ENCODE results near the gene TPGS2.

The TPGS2 gene

GRCh38 chr18:36776650-36777049 is 52.2 kb downstream of the TPGS2 start:
- no peak for ATAC-seq
- TF ChIP-seq TSHZ2 (CRISPR knock-in tag; IDR thresholded peaks at IDR 0.05) = no peak
- no peak for TF ChIP-seq ZC3H10 (CRISPR knock-in tag; IDR thresholded peaks at IDR 0.05)
- no peak for TF ChIP-seq RARB (CRISPR knock-in tag; IDR thresholded peaks at IDR 0.05)
- TF ChIP-seq ZNF8 (CRISPR knock-in tag; IDR thresholded peaks at IDR 0.05) = no peak
- TF ChIP-seq CSDC2 (CRISPR knock-in tag; IDR thresholded peaks at IDR 0.05) = no peak
- no peak for TF ChIP-seq ZNF565 (CRISPR knock-in tag; conservative IDR thresholded peaks at IDR 0.05; ENCODE audit: low read depth)
- TF ChIP-seq, protein P1, sequence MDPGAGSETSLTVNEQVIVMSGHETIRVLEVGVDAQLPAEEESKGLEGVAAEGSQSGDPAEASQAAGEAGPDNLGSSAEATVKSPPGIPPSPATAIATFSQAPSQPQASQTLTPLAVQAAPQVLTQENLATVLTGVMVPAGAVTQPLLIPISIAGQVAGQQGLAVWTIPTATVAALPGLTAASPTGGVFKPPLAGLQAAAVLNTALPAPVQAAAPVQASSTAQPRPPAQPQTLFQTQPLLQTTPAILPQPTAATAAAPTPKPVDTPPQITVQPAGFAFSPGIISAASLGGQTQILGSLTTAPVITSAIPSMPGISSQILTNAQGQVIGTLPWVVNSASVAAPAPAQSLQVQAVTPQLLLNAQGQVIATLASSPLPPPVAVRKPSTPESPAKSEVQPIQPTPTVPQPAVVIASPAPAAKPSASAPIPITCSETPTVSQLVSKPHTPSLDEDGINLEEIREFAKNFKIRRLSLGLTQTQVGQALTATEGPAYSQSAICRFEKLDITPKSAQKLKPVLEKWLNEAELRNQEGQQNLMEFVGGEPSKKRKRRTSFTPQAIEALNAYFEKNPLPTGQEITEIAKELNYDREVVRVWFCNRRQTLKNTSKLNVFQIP (CRISPR knock-in tag; IDR thresholded peaks at IDR 0.05; ENCODE audit: borderline replicate concordance, low read depth) = no peak
- TF ChIP-seq TCF4 (CRISPR knock-in tag; IDR thresholded peaks at IDR 0.05; ENCODE audit: borderline replicate concordance) = no peak
- TF ChIP-seq ZFP3 (CRISPR knock-in tag; IDR thresholded peaks at IDR 0.05) = no peak
- TF ChIP-seq ZNF70 (CRISPR knock-in tag; IDR thresholded peaks at IDR 0.05) = no peak
- no peak for TF ChIP-seq CREB5 (CRISPR knock-in tag; IDR thresholded peaks at IDR 0.05; ENCODE audit: low read depth)
- TF ChIP-seq ESRRG (CRISPR knock-in tag; IDR thresholded peaks at IDR 0.05) = no peak
- TF ChIP-seq GLIS3 (CRISPR knock-in tag; IDR thresholded peaks at IDR 0.05) = no peak
- no peak for TF ChIP-seq OSR1 (CRISPR knock-in tag; IDR thresholded peaks at IDR 0.05)
- TF ChIP-seq PATZ1 (CRISPR knock-in tag; IDR thresholded peaks at IDR 0.05; ENCODE audit: borderline replicate concordance) = no peak
- TF ChIP-seq ISL1 (CRISPR knock-in tag; IDR thresholded peaks at IDR 0.05) = no peak
- TF ChIP-seq ARNTL (CRISPR knock-in tag; IDR thresholded peaks at IDR 0.05; ENCODE audit: borderline replicate concordance, low read depth) = no peak
- no peak for TF ChIP-seq SNAI2 (CRISPR knock-in tag; IDR thresholded peaks at IDR 0.05)

DNA sequence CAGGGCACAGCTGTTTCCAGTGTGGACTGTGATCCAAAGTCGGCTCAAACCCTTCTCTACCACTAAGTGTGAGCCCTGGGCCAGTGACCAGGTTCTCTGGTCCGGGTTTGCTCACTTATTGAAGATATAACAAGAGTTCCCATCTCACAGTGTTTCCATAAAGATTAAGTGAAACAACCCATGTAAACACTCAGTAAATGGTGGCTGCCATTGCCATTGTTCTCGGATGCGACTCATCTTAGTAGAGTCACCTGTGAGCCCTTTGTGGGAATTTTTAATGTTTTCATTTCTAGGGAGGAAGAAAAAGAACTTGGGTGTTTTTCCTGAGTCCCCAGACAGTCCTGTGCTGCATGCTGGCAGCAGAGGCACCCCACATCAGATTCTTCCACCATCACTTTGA is 53.4 kb downstream of the TPGS2 start:
- no peak for ATAC-seq
- no peak for TF ChIP-seq ZNF70 (CRISPR knock-in tag; IDR thresholded peaks at IDR 0.05)
- no peak for TF ChIP-seq ZC3H10 (CRISPR knock-in tag; IDR thresholded peaks at IDR 0.05)
- no peak for TF ChIP-seq BACH2 (CRISPR knock-in tag; IDR thresholded peaks at IDR 0.05; ENCODE audit: borderline replicate concordance)
- TF ChIP-seq CSDC2 (CRISPR knock-in tag; IDR thresholded peaks at IDR 0.05) = no peak
- no peak for TF ChIP-seq SNAI2 (CRISPR knock-in tag; IDR thresholded peaks at IDR 0.05)
- TF ChIP-seq TSHZ2 (CRISPR knock-in tag; IDR thresholded peaks at IDR 0.05) = no peak
- TF ChIP-seq ARNTL (CRISPR knock-in tag; IDR thresholded peaks at IDR 0.05; ENCODE audit: borderline replicate concordance, low read depth) = no peak
- TF ChIP-seq OSR1 (CRISPR knock-in tag; IDR thresholded peaks at IDR 0.05) = no peak
- TF ChIP-seq TOX (CRISPR knock-in tag; IDR thresholded peaks at IDR 0.05; ENCODE audit: borderline replicate concordance) = no peak
- no peak for TF ChIP-seq GLIS3 (CRISPR knock-in tag; IDR thresholded peaks at IDR 0.05)

All from SK-N-SH treated with all-trans-retinoic acid at 6 μM for 48 hours (cell line).